Right renal cortex interstitium (tissue), 3 donors: Measurements from ENCODE around the gene CRTC3. TPM values are rescaled to one million over a fixed set of nuclear protein-coding genes. Genes with fewer than 3 reads are reported as not detected.
"Not testable (repeated sequence)": the region's sequence is repeated elsewhere in the genome, so short reads cannot be mapped to it uniquely, and the experiment has no call there.

Experiments used
- DNase-seq, 3 donors: peaks; one replicate each; pipeline ENCODE4 v3.0.0-alpha.2; 2013; ENCODE audit warnings: low read depth in 3 of 3, low spot score in 2 of 3
- polyA plus RNA-seq, 3 donors: library from polyadenylated mRNA; unstranded; fragments of 120-200 nt; gene quantifications; one replicate each; pipeline ENCODE4 v1.2.1, GENCODE V29; 2013; ENCODE audit not compliant: insufficient read length in 3 of 3

The CRTC3 gene
- polyA plus RNA-seq, 3 donors, result 24.9 to 27.2 (median 27.0) TPM

DNA sequence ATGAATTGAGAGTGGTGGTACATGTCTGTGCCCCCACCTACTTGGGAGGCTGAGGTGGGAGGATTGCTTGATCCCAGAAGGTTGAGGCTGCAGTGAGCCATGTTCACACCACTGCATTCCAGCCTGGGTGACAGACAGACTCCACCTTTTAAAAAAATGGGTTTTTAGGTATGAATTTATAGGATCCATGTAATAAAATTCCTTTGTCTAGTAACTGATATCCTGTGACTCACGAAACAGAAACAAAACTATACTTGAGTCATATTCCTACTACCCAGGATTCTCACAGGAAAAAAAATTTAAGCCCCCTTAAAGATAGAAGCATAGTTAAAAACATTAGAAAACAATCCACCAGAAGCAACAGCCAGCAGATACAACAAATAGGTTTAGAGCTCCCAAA, 10.0 kb upstream of the CRTC3 start:
- DNase-seq, result no peak

DNA sequence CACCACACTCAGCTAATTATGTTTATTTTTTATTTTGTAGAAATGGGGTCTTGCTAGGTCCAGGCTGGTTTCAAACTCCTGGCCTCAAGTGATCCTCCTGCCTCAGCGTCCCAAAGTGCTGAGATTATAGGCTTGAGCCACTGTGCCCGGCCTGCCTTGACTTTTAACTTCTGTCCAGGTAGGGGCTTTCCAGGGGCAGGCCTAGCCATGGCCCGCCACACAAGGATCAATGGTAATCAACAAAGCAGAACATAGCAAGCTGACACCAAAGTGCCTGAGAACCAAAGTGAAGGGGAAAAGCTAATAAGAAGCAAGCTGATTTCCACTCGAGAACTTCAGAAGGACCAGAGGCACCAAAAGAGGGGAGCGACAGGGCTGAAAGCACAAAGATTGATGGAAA, 9.4 kb upstream of the CRTC3 start:
- DNase-seq, result no peak

DNA sequence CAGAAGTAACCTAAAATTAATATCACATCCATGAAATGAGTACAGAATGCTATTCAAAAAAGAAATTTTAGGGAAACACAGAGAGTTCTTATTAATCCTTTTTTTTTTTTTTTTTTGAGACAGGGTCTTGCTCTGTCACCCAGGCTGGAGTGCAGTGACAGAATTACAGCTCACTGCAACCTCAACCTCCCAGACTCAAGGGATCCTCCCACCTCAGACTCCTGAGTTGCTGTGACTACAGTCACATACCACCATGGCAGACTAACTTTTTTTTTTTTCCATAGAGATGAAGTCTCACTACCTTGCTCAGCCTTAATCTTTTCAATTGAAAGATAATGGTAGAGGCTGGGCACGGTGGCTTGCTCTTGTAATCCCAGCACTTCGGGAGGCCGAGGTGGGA, 6.3 kb upstream of the CRTC3 start:
- DNase-seq, result no peak

DNA sequence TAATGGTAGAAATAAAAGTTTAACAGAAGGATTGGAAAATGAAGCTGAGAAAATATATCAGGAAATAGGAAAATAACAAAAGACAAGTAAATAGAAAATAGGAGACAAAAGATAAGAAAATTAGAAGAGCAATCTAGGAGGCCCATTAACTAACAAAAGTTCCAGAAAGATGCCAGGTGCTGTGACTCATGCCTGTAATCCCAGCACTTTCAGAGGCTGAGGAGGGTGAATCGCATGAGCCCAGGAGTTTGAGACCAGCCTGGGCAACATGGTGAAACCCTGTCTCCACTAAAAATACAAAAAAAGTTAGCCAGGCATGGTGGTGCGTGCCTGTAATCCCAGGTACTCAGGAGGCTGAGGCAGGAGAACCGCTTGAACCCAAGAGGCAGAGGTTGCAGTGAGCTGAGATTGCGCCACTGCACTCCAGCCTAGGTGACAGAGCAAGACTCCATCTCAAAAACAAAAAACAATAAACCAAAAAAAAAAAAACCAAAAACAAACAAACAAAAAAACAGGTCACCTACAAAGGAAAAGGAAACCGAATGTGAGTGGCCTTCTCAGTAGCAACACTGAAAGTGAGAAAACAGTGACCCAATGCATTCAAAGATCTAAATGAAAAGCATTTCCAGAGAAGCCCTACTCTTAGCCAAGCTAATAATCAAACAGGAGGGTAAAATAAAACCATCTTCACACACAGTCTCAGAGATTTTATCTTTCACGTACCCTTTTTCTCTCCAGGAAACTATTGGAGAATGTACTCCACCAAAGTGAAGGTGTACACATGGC, 5.5 kb upstream of the CRTC3 start:
- DNase-seq, result not testable (repeated sequence)

DNA sequence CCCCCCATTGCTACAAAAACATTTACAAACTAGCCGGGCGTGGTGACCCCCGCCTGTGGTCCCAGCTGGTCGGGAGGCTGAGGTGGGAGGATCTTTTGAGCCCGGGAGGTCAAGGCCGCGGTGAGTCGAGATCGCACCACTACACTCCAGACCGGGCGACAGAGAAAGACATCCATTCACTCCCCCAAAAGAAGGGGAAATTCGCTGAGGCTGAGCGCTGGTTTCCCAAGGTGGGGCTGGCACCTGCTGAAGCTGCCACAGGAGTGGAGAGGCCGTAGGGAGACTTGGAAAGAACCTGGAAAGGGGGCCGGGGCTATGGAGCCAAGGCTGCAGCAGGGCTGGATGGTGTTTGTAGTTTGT, 732 bp upstream of the CRTC3 start:
- no peak for DNase-seq

DNA sequence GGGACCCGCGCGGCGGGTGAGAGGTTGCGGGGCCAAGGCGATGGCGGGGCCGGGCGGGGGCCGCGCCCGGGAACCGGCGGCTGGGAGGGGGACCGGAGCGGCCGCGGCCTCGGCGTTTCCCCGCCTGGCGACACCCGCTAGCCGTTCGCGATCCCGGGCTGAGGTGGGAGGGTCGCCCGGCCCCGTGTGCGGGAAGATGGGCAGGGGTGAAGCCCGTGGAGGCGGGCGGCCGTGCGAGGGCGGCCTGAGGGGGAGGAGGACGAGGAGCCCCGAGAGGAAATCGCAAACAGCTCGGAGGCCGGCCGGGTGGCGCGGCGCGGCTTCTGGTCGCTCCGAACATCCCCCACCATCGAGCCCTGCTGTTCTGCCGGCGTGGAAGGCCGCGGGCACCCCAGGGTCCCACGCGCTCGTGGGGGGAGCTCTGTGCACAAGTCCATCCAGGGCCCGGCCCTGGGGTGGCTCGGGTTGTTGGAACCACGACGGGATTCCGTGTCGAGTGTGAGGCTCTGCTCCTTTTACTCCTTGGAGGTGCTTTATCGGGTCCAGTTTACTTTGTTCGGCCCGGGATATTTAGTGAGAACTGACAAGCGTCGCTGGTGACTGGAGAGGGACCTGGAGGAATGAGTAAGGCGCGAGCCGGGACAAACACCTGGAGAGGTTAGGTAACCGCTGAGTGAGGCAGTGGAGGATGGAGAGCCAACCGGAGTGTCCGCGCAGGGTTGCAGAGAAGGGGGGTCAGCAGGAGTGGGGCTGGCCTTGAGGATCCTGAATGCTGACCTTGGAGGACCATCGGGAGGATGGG, 728 bp downstream of the CRTC3 start:
- peak in 2 of 3 donors; percentile 40 to 49 for DNase-seq

DNA sequence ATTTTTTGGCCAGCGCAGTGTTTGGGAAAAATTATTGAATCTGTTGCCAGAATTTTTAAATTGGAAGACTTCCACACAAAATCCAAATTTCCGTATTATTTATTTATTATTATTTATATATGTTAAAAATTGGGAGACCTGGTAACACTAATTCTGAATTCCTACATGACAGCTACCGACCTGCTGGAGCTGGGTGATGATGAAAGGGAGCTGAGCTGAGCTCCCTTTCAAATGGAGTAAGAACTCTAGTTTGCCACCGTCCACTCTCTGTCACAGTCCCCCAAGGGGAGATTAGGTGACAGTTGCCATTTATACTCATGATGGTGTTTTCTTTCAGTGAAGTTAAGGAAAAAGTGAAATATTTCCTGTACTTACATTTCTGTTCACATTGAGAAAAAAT, 1.4 kb downstream of the CRTC3 start:
- DNase-seq, result no peak

DNA sequence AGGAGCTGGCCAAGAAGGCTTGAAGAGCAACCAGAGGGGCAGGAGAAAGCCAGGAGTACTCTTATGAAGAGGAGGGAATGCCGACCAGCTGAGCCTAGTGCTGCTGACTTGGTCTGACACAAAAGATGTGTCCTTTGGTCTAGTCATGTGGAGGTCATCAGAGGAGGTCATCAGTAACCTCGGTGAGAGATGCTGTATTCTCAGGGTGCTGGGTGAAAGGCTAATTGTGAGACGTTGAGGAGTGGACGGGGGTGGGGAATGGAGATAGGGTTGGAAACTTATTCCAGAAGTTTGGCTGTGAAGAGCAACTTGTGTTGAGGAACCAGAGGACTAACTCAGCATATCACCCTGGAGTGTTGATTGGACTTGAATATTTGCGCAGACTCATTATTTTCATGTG, 5.5 kb downstream of the CRTC3 start:
- no peak for DNase-seq

DNA sequence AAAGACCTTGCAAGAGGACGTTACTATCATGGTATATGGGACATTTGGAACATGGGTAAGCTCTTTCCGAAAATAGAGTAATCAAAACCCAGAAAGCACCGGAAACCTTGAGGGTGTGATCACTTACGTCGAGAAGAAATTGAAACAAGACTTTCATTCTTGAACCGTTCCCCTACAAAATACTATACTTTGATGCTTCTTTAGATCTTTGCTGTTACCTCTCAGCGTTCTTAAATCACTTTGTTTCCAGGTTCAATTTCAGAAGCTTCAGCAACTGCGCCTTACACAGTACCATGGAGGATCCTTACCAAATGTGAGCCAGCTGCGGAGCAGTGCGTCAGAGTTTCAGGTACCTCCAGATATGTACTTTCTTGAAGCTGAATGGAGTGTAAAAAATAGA, 10.1 kb downstream of the CRTC3 start:
- no peak for DNase-seq

DNA sequence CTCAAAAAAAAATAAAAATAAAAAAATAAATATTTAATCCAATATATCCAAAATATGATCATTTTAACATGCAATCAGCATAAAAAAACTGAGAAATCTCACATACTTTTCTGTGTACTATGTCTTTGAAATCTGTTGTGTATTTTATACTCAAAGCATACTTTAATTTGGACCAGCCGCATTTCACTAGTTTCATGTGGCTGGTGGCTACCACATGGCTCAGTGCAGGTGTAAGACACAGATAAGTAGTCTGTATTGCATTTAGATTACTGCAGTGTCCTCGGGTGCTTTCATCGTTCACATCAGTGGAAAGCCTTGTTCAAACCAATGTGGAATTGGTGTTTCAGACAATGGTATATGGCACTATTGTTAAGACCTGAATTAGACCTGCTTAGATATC, 11.0 kb downstream of the CRTC3 start:
- no peak for DNase-seq

DNA sequence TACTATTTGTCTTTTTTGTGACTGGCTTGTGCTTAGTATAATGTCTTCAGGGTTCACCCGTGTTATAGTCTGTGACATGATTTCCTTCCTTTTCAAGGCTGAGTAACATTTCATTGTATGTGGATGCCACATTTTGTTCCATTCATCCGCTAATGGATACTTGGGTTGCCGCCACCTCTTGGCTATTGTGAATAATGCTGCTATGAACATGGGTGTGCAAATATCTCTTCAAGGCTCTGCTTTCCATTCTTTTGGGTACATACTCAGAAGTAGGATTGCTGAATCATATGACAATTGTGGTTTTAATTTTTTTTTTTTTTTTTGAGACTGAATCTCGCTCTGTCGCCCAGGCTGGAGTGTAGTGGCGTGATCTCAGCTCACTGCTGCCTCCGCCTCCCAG, 15.4 kb downstream of the CRTC3 start:
- DNase-seq, result no peak

DNA sequence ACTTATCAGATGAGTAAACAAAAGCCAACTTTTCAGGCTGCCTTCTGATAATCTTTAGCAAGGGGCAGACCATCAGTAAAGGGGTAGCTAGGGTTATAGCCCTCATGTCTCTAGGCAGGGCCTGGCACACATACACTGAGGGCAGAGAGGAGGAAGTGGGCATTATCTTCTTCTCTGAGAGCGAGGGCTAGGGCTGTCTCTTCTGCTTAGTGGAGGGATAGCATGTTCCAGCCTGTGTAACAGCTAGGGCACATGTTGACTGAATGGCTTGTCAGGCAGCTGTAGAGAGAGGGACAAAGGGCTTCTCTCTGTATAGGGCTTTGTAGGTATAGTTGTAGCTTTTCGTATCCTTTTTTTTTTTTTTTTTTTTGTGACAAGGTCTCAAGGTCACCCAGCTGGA, 17.8 kb downstream of the CRTC3 start:
- DNase-seq, result no peak

DNA sequence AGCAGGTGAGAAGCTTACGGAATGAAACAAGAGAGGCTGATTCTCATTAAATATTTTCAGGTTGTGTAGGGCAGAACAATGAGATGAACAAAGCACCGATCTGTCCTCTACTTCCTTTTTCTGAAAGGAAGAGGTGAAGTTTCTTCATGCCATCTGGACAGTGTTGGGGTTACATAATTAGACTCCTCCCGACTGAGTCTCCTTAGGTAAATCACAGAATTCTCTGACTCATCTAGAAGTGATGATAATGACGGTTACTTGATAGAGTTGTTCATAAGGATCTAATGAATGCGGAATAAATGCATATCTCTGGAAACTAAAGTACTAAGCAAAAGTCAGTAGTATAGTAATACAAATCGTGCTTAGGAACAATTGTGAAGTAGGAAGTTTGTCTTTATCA, 21.2 kb downstream of the CRTC3 start:
- DNase-seq, result no peak

DNA sequence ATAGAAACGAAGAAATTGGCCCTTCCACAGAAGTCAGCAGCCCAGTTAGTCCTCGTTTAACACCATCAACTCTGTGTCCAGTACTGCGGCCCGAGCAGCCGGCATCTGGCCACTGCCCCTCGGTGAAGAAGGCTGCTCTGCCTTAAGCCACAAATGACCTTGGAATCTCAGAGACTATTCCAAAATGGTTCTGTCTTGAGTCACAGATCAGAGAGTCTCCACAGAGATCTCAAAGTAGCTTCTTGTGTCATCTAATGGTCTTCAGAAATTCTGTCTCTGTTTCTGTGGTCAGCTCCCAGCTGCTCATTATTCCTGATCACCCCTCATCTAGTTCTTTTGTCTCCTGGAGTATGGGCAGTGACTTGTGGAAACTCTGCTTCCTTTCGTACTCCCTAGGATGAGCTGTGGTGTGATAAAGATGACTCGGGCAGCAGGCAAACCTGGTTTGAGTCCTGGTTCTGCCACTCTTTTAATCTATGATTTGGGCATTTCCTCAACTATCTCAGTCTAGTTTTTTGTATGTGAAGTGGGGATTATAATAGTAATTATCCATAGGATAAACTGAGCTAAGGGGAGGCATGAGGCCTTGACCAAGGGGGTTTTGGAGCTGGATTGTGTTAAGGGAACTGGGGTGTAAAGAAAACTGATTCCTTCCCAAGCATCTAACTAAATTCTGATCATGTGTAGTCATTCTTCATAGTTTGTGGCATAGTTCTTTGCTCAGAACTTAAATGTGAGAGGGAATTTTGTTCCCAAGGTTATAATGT, 22.6 kb downstream of the CRTC3 start:
- DNase-seq, result no peak

DNA sequence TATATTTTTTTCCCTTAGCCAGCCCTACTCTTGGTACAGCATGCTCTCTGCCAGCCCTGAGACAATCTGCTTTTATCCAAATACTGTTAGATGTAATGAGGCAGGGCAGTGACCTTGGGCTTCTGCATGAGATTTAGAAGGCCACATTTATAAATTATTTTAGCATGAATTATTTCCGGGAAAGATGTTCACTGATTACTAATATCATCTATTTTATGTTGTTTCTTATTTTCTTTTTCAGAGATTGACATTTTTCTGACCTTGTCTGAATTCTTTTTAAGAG, 23.1 kb downstream of the CRTC3 start:
- no peak for DNase-seq

DNA sequence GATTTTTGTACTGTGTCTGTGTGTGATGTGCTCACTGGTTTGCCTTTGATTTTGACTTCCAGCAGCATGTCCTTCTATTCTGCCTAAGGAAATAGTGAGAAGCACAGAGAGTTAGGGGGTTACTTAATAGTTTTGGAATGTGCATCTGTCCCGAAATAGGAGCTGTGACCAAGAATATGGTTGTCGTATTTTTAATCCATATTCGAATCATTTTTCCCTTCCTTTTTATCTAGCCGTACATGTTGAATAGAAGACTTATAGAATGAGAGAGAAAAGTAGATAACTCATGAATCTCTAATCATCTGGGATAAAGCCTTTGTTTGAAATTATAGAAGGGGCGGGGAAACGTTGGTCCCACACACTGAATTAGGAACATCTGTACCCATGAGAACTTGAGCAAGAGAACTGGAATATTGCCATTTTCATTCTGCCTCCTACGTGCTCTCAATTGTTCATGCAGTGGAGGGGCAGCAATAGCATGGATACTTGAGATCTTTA, 23.6 kb downstream of the CRTC3 start:
- no peak for DNase-seq

DNA sequence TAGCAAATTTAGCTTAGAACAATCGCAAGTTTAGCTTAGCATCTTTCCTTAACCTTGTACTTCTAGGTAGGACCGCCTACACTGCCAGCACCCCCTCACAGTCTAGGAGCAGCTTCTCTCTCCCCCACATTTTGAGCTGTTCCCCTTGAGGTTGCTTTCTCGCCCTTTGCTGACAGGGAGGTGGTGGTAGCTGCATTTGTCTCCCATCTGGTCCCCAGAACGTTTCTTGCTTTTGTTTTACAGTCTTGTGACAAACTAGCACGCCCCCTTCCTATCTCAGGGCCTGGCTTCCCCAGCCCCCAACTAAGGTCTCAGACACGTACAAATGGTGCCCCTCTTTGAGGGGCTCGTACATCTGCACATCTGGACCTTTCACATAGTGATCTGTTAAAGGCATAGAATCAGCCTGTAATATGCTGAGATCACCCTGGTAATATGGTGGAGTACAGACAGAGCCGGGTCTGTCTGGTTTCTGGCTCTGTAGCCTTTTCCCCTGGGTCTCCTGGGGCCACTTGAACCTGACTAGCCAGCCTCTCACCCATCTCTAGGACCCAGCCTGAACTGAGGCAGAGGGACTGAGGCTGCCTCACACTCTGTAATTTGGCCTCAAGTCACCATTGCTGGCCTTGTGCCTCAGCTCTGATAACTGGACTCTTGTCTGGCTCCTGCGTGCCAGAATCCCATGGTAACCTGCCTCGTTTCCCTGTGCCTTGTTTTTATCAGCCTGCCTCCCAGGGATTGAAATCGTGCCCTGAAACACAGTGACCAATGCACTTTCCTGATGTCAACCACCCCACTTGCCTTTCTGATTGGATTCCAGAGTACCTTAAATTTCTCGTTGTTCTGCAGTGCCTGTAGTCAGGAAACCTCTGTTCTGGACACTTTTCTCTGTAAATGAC, 27.7 kb downstream of the CRTC3 start:
- DNase-seq, result no peak

DNA sequence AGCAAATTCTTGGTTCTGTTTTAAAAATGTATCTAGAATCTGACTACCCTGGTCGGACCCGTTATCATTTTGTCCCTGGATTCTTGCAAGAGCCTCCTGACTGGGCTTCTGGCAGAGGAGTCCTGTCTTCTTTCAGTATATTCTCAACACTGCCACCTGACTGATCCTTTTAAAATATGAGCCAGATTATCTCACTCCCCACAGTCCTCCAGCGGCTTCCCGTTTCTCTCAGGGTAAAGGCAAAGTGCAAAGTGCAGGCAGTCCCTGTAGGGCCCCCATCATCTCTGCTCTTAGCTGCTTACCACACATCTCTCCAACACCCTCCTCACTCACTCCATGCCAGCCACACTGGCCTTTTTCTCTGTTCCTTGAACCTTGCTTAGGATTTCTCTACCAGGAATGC, 28.4 kb downstream of the CRTC3 start:
- DNase-seq, result no peak

DNA sequence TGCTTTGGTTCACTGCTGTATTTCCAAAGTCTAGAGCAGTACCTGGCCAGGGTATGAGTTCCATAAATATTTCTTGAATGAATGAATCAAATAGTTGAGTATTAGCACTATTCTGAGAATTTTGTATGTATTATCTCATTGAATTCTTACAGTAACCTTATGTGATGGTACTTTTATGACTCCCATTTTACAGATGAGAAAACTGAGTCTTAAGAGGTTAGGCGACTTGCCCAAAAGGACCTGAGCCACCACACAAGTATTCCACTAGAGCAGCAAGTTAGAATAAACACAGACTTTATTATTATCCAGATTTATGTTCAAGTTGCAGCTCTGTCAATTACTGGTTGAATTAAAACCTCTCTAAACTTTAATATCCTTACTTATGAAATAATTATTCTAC, 29.4 kb downstream of the CRTC3 start:
- no peak for DNase-seq

DNA sequence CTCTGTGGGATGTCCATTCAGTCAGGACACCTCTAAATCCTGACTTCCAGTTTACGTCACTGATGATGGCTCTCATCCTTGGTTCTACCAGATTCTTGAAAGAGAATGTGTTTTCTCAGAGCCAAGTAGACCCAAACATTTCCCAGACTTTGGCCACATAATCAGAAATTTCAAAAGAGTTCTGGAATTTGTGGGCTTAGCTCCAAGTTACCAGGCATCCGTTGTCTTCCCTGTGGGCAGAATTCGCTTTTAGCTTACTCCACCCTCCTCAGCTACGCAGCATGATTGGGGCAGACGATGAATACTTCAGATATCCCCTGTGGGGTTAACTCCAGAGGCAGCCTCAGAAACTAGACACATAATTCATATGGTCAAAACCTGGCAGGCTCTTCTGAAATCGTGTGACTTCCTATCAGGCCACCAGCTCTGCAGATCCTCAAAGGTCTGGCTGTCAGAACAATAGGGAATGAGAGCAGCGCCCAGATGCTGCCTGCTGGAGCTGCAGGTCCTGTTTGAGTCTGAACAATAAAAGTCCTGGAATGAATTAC, 30.6 kb downstream of the CRTC3 start:
- no peak for DNase-seq
